Kidney (tissue), 14 donors: ENCODE data around the gene SLC23A2. TPM values are rescaled to one million over a fixed set of nuclear protein-coding genes. Genes with fewer than 3 reads are reported as not detected.
A peak's percentile ranks its signal among the peaks of the same experiment; 100 is the strongest.

ENCODE experiments used
- DNase-seq, 5 donors: peaks; one replicate each; pipeline ENCODE4 v3.0.0-alpha.2; 2013 to 2020
- FAIRE-seq: peaks from 2 replicates; lab custom pipeline; 2012; peaks lifted over from hg19 to GRCh38; lab: Jason Lieb, UNC
- H3K27ac ChIP-seq, 2 donors: one replicate each; pipeline ENCODE4 v1.7.0; 2013; ENCODE audit warnings: low read depth in 2 of 2, low read length in 2 of 2, inconsistent platforms in 1 of 2
- H3K27me3 ChIP-seq: one replicate; pipeline ENCODE4 v1.7.1; 2013; ENCODE audit warnings: low read length, inconsistent platforms; ENCODE audit not compliant: control insufficient read depth, insufficient read depth
- H3K36me3 ChIP-seq, 3 donors: one replicate each; pipeline versions ENCODE4 v1.7.0 to v1.7.1; 2013; ENCODE audit warnings: low read length in 3 of 3, control low read depth in 1 of 3, inconsistent platforms in 1 of 3; ENCODE audit not compliant: insufficient read depth in 3 of 3, control insufficient read depth in 2 of 3
- H3K4me1 ChIP-seq, 3 donors: one replicate each; pipeline versions ENCODE4 v1.7.0 to v1.7.1; 2013; ENCODE audit warnings: low read length in 3 of 3, inconsistent platforms in 1 of 3, low read depth in 1 of 3; ENCODE audit not compliant: control insufficient read depth in 2 of 3, insufficient read depth in 2 of 3
- H3K4me3 ChIP-seq, 3 donors: one replicate each; pipeline versions ENCODE4 v1.7.0 to v1.8.1; 2013; ENCODE audit warnings: low read length in 3 of 3, control low read depth in 1 of 3, inconsistent platforms in 1 of 3
- H3K9ac ChIP-seq, 3 donors: one replicate each; pipeline versions ENCODE4 v1.7.0 to v1.7.1; 2013; ENCODE audit warnings: low read length in 3 of 3, control low read depth in 1 of 3, inconsistent platforms in 1 of 3
- H3K9me3 ChIP-seq, 3 donors: one replicate each; pipeline versions ENCODE4 v1.7.0 to v1.7.1; 2013; ENCODE audit warnings: low read length in 3 of 3, control low read depth in 1 of 3, inconsistent platforms in 1 of 3; ENCODE audit not compliant: control insufficient read depth in 2 of 3, insufficient read depth in 1 of 3
- CTCF ChIP-seq: IDR thresholded peaks from 3 replicates; pipeline ENCODE4 v1.5.1; 2012; ENCODE audit warnings: mild to moderate bottlenecking, moderate library complexity, borderline replicate concordance; ENCODE audit not compliant: insufficient read depth; ENCODE audit errors: extremely low read depth
- intact Hi-C: fragments of 100-400 bp; cut with DNase I; formaldehyde crosslinking; loops from one replicate; pipeline ENCODE4 v1.11.1; 2022
- polyA plus RNA-seq: library from polyadenylated mRNA; stranded (reverse); fragments of 350-450 nt; fragmentation: Illumina TruSeq; extraction: RNeasy Lipid Tissue Mini Kit (QIAGEN cat#74804); gene quantifications from one replicate; pipeline ENCODE4 v1.2.3, GENCODE V29; 2014; ENCODE audit warnings: low read depth, low replicate concordance; ENCODE audit not compliant: insufficient read depth
- total RNA-seq: library from RNA; stranded (reverse); fragmentation: NEBNext Ultra II Directional; extraction: Animal tissue kit (Norgen Biotek cat#: 25700); gene quantifications from one replicate; pipeline ENCODE4 v1.2.1, GENCODE V29; 2021
- donor health status: control.
- donor health status: control.
- donor health status: control.
- donor health status: control.
- donor health status: control.
- donor health status: DM: yes; HTN: yes; CAD: no.
- donor health status: Normal renal cell carcinoma (clear cell type).

Gene SLC23A2
- total and polyA plus RNA-seq, 2 donors from 2014 or later: 4.8 to 20.5 TPM

GRCh38 chr20:4972506-4973251 lies 28.6 kb downstream of the SLC23A2 start:
- Histone ChIP-seq H3K27me3 (no peaks in the 10 kb centered on the region), H3K4me3 (peak overlapping the region in 1 of 3 donors; percentile 44), H3K9me3 (no peaks in the 10 kb centered on the region), H3K27ac (no peak overlapping the region), H3K9ac (no peak overlapping the region), H3K4me1 (peaks cover 0 to 7% (median 3%) of the 10 kb centered on the region in 3 donors), H3K36me3 (peaks cover 0 to 7% (median 0%) of the 10 kb centered on the region in 3 donors)
- DNase-seq (peak in 3 of 5 donors; percentile 3 to 25 (median 20)), FAIRE-seq (no peak)
- no peak for TF ChIP-seq CTCF
- intact Hi-C loops: no loop called here

GRCh38 chr20:4971064-4971463 lies 30.2 kb downstream of the SLC23A2 start:
- TF ChIP-seq CTCF: no peak
- H3K4me1 ChIP-seq: peaks cover 0 to 7% (median 3%) of the 10 kb centered on the region in 3 donors
- DNase-seq: peak in 1 of 5 donors; percentile 2
- no peak overlapping the region for H3K9ac ChIP-seq
- H3K9me3 ChIP-seq: no peaks in the 10 kb centered on the region
- H3K4me3 ChIP-seq: no peak overlapping the region
- peaks cover 0 to 7% (median 0%) of the 10 kb centered on the region in 3 donors for H3K36me3 ChIP-seq
- intact Hi-C loops: no loop called here
- no peaks in the 10 kb centered on the region for H3K27me3 ChIP-seq
- FAIRE-seq: no peak
- H3K27ac ChIP-seq: no peak overlapping the region

DNA sequence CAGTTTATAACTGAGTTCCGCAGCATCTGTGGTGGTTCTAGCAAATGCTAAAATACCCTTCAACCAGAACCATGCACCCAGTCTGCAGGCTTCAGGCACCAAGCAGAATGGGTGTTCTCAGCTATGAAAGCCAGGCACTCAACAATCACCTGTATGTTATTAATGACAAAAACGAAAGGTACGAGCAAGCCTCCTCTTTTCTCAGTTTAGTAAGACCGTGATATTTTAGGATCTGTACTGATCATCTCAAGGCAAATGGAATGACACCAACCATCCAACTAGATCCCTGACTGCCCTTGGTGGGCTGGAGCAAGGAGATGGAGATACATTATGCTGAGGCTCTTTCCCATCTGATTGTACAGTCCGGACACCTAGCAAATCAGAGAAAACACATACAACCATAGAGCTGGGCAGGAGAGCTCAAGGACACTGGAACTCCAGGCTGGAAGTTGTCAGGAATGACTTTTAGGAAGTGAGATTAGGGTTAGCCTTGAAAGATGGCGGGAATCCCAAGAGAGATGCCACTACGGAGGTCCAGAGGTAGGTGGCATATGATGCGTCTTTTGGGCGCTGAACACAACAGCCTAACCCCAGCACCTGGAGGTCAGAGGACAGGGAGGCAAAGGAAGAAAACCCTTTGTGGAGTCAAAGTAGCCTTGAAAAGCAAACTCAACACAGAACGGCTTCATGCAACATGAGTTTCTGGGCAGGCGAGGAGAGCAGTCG lies 33.4 kb downstream of the SLC23A2 start:
- intact Hi-C loops: no loop called here
- no peak overlapping the region for H3K4me3 ChIP-seq
- TF ChIP-seq CTCF: no peak
- H3K27ac ChIP-seq: no peak overlapping the region
- no peaks in the 10 kb centered on the region for H3K9me3 ChIP-seq
- H3K4me1 ChIP-seq: no peaks in the 10 kb centered on the region
- DNase-seq: no peak
- H3K9ac ChIP-seq: no peak overlapping the region
- H3K27me3 ChIP-seq: no peaks in the 10 kb centered on the region
- peaks cover 0 to 7% (median 0%) of the 10 kb centered on the region in 3 donors for H3K36me3 ChIP-seq
- FAIRE-seq: no peak
